Measurements from ENCODE around the gene NEK11. TPM values are rescaled to one million over a fixed set of nuclear protein-coding genes. Genes with fewer than 3 reads are reported as not detected.
"Not testable (repeated sequence)": the region's sequence is repeated elsewhere in the genome, so short reads cannot be mapped to it uniquely, and the experiment has no call there.

Gene NEK11
- total RNA-seq, 1 experiment from 2014 or later, result 1.8 TPM

DNA sequence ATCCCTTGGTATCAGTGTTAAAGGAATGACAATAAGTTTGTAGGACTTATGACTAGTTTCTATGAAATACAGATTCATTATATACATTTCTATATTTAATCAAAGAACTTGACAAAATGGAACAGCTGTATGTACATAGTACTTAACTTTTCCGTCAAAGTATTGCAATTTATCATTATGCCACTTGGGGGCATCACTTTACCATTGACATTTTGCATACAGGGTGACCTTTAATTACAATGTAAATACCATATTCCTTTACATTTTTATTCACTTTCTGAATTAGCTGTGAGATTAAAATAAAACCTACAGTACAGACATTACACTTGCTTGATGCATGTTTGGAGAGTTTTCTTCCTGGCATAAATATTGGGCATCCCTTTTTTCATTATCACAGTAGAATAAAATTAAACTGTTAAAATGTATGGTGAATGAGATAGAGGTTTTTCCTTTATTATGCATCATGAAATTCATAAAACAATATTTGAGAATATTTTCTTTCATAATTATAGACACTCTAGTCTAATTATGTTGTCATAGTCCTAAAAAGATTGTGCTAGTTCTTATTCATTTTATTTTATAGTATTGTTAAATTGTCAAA, 6.9 kb downstream of the NEK11 start:
- peak; percentile 63 for DNase-seq (ENCODE audit: low read depth, low spot score)
- in situ Hi-C loops (cut with HindIII; ENCODE audit: low pct_unique_long_range_greater_than_20kb, low sequenced_read_pairs), result no loop called here

DNA sequence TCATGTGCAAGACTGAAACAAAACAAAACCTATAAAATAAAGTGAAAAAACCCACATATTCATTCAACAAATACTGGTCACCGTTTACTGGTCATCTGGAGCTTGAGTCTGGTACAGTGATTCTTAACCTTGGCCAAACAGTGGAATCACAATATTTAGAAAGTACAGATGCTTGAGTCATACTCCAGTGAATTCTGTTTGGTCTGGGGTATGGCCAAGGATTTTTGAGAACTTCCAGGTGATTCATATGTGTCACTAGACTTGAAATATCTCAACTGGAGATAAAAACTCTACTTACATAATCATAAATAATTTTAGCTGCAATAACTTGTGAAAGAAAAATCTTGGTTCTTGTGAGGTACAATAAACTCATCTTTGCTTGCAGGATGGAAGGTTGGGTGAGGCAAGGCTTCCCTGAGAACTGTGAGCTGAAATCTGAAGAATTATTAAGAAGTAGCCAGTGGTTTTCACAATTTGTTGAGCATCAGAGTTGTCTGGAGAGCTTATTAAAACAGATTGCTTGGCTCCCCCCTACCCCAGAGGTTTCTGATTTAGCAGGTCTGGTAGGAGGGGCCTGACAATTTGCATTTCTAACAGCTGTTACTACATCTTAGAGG, 9.6 kb downstream of the NEK11 start:
- no peak for DNase-seq (ENCODE audit: low read depth, low spot score)

DNA sequence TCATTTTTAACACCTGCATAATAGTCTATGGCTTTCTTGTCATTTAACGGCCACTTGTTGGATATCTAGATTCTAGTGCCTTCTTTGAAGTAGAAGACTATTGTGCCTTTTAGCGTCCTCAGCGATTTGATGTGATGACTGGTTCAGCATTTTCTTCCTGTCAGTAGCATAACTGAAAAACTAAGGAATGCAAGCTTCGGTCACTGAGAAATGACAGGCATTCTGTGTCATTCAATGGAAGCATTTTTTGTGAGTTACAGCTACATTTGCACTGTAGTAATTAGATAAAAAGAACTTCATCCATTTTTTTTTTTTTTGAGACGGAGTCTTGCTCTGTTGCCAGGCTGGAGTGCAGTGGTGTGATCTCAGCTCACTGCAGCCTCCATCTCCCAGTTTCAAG, 10.3 kb downstream of the NEK11 start:
- in situ Hi-C loops (cut with HindIII; ENCODE audit: low pct_unique_long_range_greater_than_20kb, low sequenced_read_pairs), result no loop called here
- no peak for DNase-seq (ENCODE audit: low read depth, low spot score)

More for the DNA sequence above, 9.6 kb downstream of the NEK11 start:
- in situ Hi-C loops (cut with HindIII; ENCODE audit: low pct_unique_long_range_greater_than_20kb, low sequenced_read_pairs), result no loop called here

DNA sequence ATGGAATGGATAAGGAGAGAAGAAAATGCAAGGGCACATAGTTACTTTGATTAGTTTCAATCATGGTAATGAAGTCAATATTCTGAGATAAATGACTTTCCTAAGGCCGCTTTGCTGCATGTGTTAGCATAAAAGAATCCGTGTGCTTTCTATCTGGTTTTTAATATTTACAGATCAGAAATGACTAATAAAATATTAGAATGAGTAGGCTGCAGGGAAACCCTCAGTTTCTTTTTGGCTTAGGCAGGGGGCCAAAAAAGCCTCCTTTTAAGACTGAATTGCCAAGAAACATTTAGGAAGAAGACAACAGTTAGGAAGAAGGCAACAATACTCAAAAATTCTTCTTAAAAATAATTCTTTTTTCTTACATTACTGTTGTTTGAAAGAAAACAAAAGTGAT, 11.6 kb downstream of the NEK11 start:
- in situ Hi-C loops (cut with HindIII; ENCODE audit: low pct_unique_long_range_greater_than_20kb, low sequenced_read_pairs), result no loop called here
- DNase-seq (ENCODE audit: low read depth, low spot score), result no peak

DNA sequence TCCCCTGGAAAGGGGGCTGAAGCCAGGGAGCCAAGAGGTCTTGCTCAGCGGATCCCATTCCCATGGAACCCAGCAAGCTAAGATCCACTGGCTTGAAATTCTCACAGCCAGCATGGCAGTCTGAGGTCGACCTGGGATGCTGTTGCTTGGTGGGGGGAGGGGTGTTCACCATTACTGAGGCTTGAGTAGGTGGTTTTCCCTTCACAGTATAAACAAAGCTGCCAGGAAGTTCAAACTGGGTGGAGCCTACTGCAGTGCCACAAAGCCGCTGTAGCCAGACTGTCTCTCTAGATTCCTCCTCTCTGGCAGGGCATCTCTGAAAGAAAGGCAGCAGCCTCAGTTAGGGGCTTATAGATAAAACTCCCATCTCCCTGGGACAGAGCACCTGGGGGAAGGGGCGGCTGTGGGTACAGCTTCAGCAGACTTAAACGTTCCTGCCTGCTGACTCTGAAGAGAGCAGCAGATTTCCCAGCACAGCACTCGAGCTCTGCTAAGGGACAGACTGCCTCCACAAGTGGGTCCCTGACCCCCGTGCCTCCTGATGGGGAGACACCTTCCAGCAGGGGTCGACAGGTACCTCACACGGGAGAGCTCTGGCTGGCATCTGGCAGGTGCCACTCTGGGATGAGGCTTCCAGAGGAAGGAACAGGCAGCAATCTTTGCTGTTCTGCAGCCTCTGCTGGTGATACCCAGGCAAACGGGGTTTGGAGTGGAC, 15.8 kb downstream of the NEK11 start:
- in situ Hi-C loops (cut with HindIII; ENCODE audit: low pct_unique_long_range_greater_than_20kb, low sequenced_read_pairs); DNase-seq (ENCODE audit: low read depth, low spot score): not testable (repeated sequence)

DNA sequence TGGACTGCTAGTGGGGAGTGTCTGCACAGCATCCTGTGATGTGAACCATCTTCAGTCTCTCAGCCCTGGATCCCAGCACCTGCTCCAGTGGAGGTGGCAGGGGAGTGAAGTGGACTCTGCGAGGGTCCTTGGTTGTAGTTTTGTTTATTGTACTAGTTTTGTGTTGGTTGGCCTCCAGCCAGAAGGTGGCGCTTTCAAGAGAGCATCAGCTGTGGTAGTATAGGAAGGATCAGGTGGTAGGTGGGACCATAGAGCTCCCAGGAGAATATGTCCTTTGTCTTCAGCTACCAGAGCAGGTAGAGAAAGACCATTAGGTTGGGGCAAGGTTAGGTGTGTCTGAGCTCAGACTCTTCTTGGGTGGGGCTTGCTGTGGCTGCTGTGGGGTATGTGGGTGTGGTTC, 20.9 kb downstream of the NEK11 start:
- in situ Hi-C loops (cut with HindIII; ENCODE audit: low pct_unique_long_range_greater_than_20kb, low sequenced_read_pairs), result no loop called here
- peak; percentile 18 for DNase-seq (ENCODE audit: low read depth, low spot score)

DNA sequence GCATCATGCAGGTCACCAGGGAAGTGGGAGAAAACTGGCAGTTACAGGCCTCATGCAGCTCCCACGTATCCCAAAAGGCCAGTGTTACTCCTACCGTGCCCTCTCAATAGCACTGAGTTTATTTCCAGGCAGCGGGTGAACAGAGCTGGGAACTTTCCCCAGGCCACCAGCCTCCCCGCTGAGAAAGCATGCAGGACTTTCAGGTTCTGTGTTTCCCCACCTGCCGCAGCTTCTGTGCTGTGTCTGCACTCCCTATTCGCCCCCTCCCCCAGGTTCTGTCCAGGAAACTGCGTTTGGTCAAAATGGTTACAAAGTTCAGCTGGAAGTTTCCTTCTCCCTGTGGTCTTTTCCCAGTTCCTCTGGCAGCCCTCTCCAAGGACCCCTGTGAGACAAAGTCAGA, 21.4 kb downstream of the NEK11 start:
- DNase-seq (ENCODE audit: low read depth, low spot score), result no peak
- in situ Hi-C loops (cut with HindIII; ENCODE audit: low pct_unique_long_range_greater_than_20kb, low sequenced_read_pairs), result no loop called here

DNA sequence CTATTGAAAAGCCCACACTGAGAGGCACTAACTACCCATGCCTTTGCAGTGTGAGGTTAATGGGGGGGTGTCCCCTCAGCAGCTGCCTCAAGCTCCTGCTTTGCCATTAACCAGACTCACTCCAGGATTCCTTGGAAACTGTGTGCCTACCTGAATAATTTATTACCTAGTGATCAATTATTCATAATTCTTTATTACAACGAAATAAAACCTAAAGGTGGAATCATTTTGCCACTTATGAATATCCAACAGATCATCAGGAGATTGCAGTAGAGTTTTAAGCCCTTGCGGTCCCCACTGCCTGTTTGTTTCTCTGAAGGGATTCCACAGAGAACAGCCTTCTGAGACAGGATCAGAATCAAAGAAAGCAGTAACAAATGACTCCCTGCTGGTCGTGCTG, 23.3 kb downstream of the NEK11 start:
- in situ Hi-C loops (cut with HindIII; ENCODE audit: low pct_unique_long_range_greater_than_20kb, low sequenced_read_pairs), result no loop called here
- no peak for DNase-seq (ENCODE audit: low read depth, low spot score)

DNA sequence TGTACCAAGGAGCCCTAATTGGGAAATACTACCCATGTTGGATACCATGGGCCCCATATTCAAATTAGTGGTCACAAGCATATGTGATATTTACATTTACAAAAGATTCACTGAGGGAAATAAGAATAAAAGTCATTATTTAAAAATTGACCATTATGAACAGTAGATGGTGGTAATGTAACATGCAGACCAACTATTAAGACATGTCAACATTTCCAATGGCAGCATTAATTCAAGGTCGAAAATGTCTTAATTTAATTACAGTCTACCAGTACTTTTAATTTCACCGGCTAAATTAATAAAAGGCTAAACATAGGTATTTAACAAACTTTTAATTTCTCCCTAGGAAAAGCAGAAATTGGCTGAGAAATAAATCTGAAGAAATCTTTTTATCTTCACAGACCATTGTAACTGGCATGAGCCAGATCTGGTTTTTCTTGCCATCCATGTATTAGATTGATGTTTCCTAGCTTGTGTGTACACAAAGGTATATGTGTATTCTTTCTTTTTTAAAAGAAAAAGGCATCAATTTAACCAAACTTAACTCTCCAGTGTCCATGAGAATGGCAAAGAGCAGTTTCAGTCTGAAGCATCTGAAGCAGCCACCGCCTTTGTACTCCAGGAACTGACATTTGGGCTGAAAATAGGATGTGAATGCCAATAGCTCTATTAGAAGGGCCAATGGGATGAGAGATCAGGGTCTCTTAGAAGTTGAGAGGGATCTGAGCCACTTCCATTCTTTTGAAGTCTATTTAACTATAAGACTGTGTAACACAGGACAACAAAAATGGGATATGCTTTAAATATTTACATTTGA, 26.6 kb downstream of the NEK11 start:
- in situ Hi-C loops (cut with HindIII; ENCODE audit: low pct_unique_long_range_greater_than_20kb, low sequenced_read_pairs), result no loop called here
- DNase-seq (ENCODE audit: low read depth, low spot score), result peak; percentile 17

DNA sequence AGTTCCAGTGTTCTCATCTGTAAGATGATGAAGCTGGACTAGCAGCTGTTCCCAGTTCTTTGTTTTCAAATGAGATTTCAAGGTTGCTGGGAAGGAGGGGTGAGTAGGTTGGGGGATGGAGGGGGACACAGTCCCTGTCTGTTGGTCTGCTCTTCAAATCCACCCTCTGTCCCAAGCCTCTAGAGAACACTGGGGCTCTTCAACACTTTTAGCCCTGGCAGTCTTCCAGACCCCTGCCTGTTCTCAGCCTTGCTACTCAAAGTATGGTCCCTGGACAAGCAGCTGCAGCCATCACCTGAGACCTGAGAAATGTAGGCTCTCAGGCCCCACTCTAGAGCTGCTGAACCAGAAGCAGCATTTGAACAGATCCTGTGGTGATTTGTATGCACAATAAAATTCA, 41.3 kb downstream of the NEK11 start:
- in situ Hi-C loops (cut with HindIII; ENCODE audit: low pct_unique_long_range_greater_than_20kb, low sequenced_read_pairs), result no loop called here
- no peak for DNase-seq (ENCODE audit: low read depth, low spot score)

DNA sequence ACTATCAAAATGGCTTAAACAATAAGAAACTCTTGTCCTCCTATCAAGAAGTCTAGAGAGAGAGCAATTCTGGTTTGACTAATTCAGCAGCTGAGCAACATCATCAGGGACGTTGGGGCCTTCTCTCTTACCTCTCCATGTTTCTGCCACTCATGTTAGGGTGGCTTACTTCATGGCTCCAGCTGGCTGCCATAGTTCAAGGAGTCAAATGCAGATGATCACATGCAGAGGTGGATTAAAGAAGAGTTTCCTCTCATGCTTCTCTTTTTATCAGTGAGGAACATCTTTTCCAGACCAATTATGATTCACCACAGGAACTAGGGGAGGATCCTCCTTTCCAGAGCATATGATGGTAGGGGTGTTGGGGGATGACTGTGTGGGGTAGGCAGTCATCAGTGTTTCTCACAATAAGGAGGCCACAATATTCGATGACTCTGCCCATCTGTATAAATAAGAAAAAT, 45.5 kb downstream of the NEK11 start:
- no peak for DNase-seq (ENCODE audit: low read depth, low spot score)
- in situ Hi-C loops (cut with HindIII; ENCODE audit: low pct_unique_long_range_greater_than_20kb, low sequenced_read_pairs), result no loop called here

DNA sequence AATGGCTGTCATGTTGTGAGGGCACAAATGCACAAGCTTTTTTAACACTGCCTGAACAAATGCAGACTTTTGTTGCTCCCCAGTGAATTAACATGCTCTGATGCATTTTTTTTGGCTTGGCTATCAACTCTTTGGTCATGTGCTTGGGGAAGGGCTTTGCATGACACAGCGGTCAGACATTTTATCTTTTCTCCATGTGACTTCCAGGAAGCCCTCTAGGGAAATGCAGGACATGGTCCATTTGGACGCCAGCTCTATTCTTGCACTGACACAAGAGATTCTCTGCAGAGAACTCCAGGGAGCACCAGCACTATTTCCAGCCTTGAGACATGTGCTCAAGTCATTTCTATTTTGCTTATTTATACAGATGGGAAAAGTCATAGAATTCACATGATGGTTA, 46.2 kb downstream of the NEK11 start:
- in situ Hi-C loops (cut with HindIII; ENCODE audit: low pct_unique_long_range_greater_than_20kb, low sequenced_read_pairs), result no loop called here
- DNase-seq (ENCODE audit: low read depth, low spot score), result peak; percentile 23

DNA sequence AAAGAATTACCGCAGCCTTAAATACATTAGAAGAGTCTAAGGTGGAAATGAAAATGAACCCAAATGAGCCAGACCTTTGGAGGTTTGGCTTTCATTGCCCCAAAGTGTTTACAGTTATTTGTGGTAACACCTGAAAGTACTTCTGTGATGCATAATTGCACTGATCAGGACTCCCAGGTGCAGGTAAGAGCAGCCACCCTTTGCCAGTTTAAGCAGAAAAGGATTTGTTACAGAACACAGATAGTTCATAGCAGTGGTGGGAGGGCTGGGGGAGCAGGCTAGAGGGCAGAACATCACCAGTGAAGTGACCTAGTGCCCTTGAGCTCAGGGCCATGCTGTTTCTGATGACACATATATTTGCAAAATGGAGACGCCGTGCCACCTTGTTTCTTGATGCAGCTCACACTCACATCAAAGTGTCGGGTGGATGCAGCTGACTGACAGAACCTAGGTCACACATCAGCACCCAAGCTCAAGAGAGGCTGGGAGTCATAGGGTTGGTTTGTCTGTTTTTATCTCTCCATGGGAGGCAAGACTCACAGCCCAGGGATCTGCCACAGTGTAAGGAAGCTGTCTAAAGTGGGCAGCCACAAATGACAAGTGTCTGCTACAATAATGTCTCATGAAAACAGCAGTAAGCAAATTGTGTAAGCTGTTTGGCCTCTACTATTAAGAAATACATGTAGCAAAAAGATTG, 49.1 kb downstream of the NEK11 start:
- no peak for DNase-seq (ENCODE audit: low read depth, low spot score)
- in situ Hi-C loops (cut with HindIII; ENCODE audit: low pct_unique_long_range_greater_than_20kb, low sequenced_read_pairs), result no loop called here

DNA sequence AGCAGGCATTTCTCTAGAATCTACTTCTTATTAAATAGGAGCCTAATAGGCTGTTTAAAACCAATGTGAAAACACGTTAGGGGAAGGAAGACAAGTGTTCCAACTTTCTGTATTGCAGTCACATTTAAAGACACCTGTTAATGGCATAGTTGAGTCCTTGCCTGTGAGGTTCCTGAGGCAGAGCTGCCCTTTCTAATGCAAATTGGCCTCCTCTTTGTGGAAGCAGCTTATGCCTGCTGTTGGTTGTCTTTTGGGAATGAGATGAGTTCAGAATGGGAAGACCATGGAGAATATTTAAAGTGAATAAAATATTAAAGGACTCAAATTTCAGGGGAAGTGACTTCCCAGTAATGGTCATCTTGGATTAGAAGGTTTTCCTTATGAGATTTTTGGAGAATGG, 51.2 kb downstream of the NEK11 start:
- in situ Hi-C loops (cut with HindIII; ENCODE audit: low pct_unique_long_range_greater_than_20kb, low sequenced_read_pairs), result no loop called here
- DNase-seq (ENCODE audit: low read depth, low spot score), result no peak

DNA sequence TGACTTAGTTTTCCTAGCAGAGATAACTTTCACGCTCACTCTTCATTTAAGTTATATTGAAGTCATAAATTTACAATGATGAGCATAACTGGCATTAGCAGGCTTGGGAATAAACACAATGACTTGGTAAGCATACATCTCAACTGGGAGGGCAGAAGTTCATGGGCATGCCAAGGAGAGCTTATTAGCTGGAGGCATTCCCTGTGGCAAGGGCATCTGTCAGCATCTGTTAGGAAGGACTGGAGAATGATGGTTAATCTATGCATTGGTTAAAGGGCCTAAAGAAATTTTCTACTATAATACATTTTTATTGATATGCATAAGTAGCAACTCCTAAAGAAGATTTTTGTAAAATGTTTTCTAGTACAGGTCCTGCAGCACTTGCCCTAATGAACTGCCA, 52.4 kb downstream of the NEK11 start:
- no peak for DNase-seq (ENCODE audit: low read depth, low spot score)
- in situ Hi-C loops (cut with HindIII; ENCODE audit: low pct_unique_long_range_greater_than_20kb, low sequenced_read_pairs), result no loop called here

DNA sequence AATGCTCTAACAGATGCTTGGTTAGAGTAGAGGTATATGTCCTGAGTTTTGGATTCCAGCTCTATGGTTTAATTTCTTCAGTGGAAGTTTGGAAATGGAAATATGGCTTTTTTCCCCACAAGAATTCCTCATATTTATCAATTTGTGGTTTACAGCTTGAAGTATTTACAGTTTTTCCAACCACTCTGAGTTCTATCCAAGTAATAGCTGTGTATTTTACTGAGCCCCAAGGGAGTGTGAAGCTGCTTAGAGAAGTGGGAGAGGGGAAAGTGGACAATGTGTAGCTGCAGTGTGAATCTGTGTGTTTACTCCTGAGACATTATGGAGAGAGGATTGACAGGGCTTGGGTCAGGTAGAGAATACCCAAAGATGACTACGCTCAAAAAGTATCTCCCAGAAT, 54.5 kb downstream of the NEK11 start:
- in situ Hi-C loops (cut with HindIII; ENCODE audit: low pct_unique_long_range_greater_than_20kb, low sequenced_read_pairs), result no loop called here

DNA sequence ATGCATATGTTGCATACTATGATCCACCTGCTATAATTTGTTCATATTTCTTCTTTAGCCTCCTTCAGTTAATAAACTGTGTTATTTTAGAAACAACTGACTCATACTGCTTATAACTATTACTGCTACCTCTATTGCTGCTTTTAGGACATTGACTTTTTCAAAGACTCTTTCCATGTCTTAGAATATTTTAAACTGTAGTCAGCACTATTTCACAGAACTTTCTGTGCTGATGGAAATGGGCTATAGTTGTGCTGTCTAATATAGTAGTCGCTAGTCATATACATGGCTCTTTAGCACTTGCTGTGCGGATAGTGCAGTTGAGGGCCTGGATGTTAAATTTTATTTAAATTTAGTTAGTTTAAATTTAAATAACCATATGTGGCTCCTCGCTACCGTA, 55.6 kb downstream of the NEK11 start:
- DNase-seq (ENCODE audit: low read depth, low spot score), result no peak
- in situ Hi-C loops (cut with HindIII; ENCODE audit: low pct_unique_long_range_greater_than_20kb, low sequenced_read_pairs), result no loop called here

More for the DNA sequence above, 54.5 kb downstream of the NEK11 start:
- DNase-seq (ENCODE audit: low read depth, low spot score), result no peak

Measured in SK-MEL-5 (cell line).